Measurements from ENCODE around the gene FGF9. TPM values are rescaled to one million over a fixed set of nuclear protein-coding genes. Genes with fewer than 3 reads are reported as not detected.

The FGF9 gene
- polyA plus RNA-seq, 2 of the 4 experiments (the other 2 are of a cell fraction): not detected

GRCh38 chr13:21701460-21701859, 30.6 kb downstream of the FGF9 start:
- ATAC-seq (no peak), FAIRE-seq (no peak), DNase-seq (ENCODE audit: low read depth in 1 of 2, low spot score in 1 of 2) (no peak)
- Histone ChIP-seq H3K4me1 (no peaks in the 10 kb centered on the region), H3K4me3 (no peak overlapping the region), H3K9me3 (no peaks in the 10 kb centered on the region), H3K27ac (no peak overlapping the region), H3K4me2 (no peak overlapping the region)
- TF ChIP-seq PHF8 (IDR thresholded peaks at IDR 0.05; ENCODE audit: borderline replicate concordance, low read depth) (no peak), HOXB5 (CRISPR knock-in tag; IDR thresholded peaks at IDR 0.05) (no peak), SMC3 (IDR thresholded peaks at IDR 0.05) (no peak), RARB (CRISPR knock-in tag; IDR thresholded peaks at IDR 0.05) (no peak), NPAS2 (CRISPR knock-in tag; IDR thresholded peaks at IDR 0.05; ENCODE audit: borderline replicate concordance) (no peak), POLR2AphosphoS2 (conservative IDR thresholded peaks at IDR 0.05; ENCODE audit: low read length) (no peak), HDAC2 (IDR thresholded peaks at IDR 0.05) (no peak), ZC3H11A (IDR thresholded peaks at IDR 0.05) (no peak), SREBF2 (IDR thresholded peaks at IDR 0.05) (no peak), CBX8 (IDR thresholded peaks at IDR 0.05) (no peak)
- WGBS (ENCODE audit: missing lambda C conversion rate): 84% methylated on average over 10 of the region's 10 CpGs
- CTCF ChIA-PET: no interaction called here
- POLR2A ChIA-PET: no interaction called here

DNA sequence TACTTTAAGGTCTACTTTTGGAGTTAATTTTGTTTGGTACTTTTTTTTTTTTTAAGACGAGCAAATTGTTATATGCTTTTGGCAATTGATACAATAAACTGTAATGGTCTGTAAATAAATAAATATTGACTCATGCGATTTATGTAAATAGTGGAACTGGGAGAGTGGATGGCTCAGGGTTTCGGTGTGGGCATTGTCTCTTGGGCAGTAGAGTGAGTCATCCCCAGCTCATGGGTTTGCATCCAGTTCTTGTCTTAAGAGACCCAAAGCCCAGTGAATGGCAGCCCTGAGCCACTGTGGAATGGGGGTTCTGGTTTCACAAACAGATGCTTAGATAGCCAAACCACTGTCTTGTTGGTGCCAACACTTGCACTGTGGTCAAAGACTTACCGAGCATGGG, 33.0 kb downstream of the FGF9 start:
- no peak overlapping the region for H3K4me2 ChIP-seq
- DNase-seq (ENCODE audit: low read depth in 1 of 2, low spot score in 1 of 2) (peak in 1 of 2 experiments; percentile 18), FAIRE-seq (no peak), ATAC-seq (no peak)
- POLR2A ChIA-PET: no interaction called here
- H3K4me1 ChIP-seq: no peaks in the 10 kb centered on the region
- CTCF ChIA-PET: no interaction called here
- 14% methylated on average over 4 of the region's 4 CpGs for WGBS (ENCODE audit: missing lambda C conversion rate)
- no peak overlapping the region for H3K4me3 ChIP-seq
- no peaks in the 10 kb centered on the region for H3K9me3 ChIP-seq
- TF ChIP-seq PBX3 (IDR thresholded peaks at IDR 0.05) (no peak), ZNF302 (CRISPR knock-in tag; IDR thresholded peaks at IDR 0.05) (no peak), ZFP36 (IDR thresholded peaks at IDR 0.05; ENCODE audit: borderline replicate concordance, partially characterized antibody) (no peak), EHF (CRISPR knock-in tag; IDR thresholded peaks at IDR 0.05) (no peak), CHD2 (IDR thresholded peaks at IDR 0.05; ENCODE audit: low read length, partially characterized antibody) (no peak), REST (IDR thresholded peaks at IDR 0.05) (no peak), HOXB5 (CRISPR knock-in tag; IDR thresholded peaks at IDR 0.05) (no peak), JUN (IDR thresholded peaks at IDR 0.05) (no peak)
- TF ChIP-seq, protein P1, sequence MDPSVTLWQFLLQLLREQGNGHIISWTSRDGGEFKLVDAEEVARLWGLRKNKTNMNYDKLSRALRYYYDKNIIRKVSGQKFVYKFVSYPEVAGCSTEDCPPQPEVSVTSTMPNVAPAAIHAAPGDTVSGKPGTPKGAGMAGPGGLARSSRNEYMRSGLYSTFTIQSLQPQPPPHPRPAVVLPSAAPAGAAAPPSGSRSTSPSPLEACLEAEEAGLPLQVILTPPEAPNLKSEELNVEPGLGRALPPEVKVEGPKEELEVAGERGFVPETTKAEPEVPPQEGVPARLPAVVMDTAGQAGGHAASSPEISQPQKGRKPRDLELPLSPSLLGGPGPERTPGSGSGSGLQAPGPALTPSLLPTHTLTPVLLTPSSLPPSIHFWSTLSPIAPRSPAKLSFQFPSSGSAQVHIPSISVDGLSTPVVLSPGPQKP (IDR thresholded peaks at IDR 0.05; ENCODE audit: low read depth, low read length): no peak
- TF ChIP-seq, protein P2, sequence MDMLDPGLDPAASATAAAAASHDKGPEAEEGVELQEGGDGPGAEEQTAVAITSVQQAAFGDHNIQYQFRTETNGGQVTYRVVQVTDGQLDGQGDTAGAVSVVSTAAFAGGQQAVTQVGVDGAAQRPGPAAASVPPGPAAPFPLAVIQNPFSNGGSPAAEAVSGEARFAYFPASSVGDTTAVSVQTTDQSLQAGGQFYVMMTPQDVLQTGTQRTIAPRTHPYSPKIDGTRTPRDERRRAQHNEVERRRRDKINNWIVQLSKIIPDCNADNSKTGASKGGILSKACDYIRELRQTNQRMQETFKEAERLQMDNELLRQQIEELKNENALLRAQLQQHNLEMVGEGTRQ (IDR thresholded peaks at IDR 0.05): no peak
- H3K27ac ChIP-seq: no peak overlapping the region

Data from A549 (cell line).